Breast epithelium (tissue), 4 donors: ENCODE data around the gene MAST1. TPM values are rescaled to one million over a fixed set of nuclear protein-coding genes. Genes with fewer than 3 reads are reported as not detected.
A peak's percentile ranks its signal among the peaks of the same experiment; 100 is the strongest.

Experiments
- DNase-seq, 2 donors: peaks; one replicate each; pipeline ENCODE4 v3.0.0-alpha.2; 2019; ENCODE audit warnings: low spot score in 2 of 2
- H3K27ac ChIP-seq, 2 donors: fragments of 200-600 bp; sonication (generic) in 1 of 2; one replicate each; pipeline ENCODE4 v1.5.1; 2016 to 2019; ENCODE audit warnings: mild to moderate bottlenecking in 1 of 2
- H3K27me3 ChIP-seq, 2 donors: fragments of 200-600 bp; sonication (generic) in 1 of 2; one replicate each; pipeline versions ENCODE4 v1.5.1 to v1.6.0; 2017 to 2019; ENCODE audit warnings: control low read depth in 1 of 2, mild to moderate bottlenecking in 1 of 2
- H3K36me3 ChIP-seq: fragments of 200-600 bp; one replicate; pipeline ENCODE4 v1.5.1; 2019
- H3K4me1 ChIP-seq, 2 donors: fragments of 200-600 bp; sonication (generic); one replicate each; pipeline ENCODE4 v1.5.1; 2016 to 2019; ENCODE audit warnings: control low read depth in 1 of 2
- H3K4me3 ChIP-seq, 3 donors: fragments of 200-600 bp; sonication (generic); 1 replicate in 2 of 3; 2 replicates in 1 of 3; pipeline ENCODE4 v1.5.1; 2016 to 2019; ENCODE audit warnings: mild to moderate bottlenecking in 3 of 3, moderate library complexity in 2 of 3
- H3K9me3 ChIP-seq, 2 donors: fragments of 200-600 bp; sonication (generic) in 1 of 2; one replicate each; pipeline ENCODE4 v1.5.1; 2016 to 2019; ENCODE audit warnings: control low read depth in 1 of 2
- POLR2A ChIP-seq: fragments of 450-650 bp; IDR thresholded peaks from one replicate; pipeline ENCODE4 v1.6.1; 2016; ENCODE audit warnings: antibody characterized with exemption, mild to moderate bottlenecking, moderate library complexity
- POLR2AphosphoS5 ChIP-seq, 3 donors: sonication (generic); formaldehyde crosslinking; IDR thresholded peaks; one replicate each; pipeline ENCODE4 v1.6.1; 2017; ENCODE audit warnings: antibody characterized with exemption in 3 of 3
- intact Hi-C: fragments of 100-400 bp; cut with DNase I; formaldehyde crosslinking; loops from one replicate; pipeline ENCODE4 v1.15.1; 2023; ENCODE audit warnings: low total_unique reads
- total RNA-seq, 3 donors: library from RNA; depleted of rRNA; stranded (reverse); fragments of >200 nt; gene quantifications; one replicate each; pipeline ENCODE4 v1.1.0, GENCODE V29; 2016
- TF ChIP-seq, protein P1 (sequence below), 3 donors: fragments of 450-650 bp; IDR thresholded peaks; one replicate each; pipeline ENCODE4 v1.5.1; 2016 to 2017; ENCODE audit warnings: antibody characterized with exemption in 3 of 3, mild to moderate bottlenecking in 3 of 3, moderate library complexity in 3 of 3

The MAST1 gene
- total RNA-seq, 3 donors from 2014 or later: 0.88 TPM; not detected in 2

DNA sequence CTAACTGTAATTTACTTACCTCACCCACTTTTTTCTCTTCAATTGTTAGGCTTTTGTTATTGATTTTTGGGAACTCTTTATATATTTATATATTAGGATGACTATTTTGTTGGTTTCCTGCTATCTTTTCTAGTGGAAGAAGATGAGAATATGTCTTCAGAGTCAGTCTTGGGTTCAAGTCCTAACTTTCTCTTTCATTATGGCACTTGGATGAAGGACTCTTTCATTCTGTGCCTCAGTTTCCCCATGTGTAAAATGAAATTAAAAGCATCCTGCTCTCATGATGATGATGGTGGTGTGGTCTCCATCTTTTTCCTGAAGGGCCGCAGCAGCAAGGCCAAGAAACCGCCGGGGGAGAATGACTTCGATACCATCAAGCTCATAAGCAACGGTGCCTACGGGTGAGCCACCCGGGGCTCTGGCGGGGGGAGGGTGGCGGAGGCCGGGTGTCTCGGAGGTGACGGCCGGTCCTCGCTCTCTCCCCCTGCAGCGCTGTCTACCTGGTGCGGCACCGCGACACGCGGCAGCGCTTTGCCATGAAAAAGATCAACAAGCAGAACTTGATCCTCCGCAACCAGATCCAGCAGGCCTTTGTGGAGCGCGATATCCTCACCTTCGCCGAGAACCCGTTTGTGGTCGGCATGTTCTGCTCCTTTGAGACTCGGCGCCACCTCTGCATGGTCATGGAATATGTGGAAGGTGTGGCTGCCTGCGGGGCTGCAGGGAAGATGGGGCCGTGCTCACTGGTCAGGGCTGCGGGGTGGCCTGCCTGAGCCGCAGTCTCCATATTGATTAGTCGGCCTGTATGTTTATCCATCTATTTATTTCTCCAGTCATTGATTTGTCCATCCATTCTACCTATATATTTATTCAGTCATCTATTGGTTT, 20.0 kb downstream of the MAST1 start:
- no peaks in the 10 kb centered on the region for H3K4me1 ChIP-seq
- no peak overlapping the region for H3K4me3 ChIP-seq
- DNase-seq: no peak
- intact Hi-C loops: no loop called here
- no peaks in the 10 kb centered on the region for H3K9me3 ChIP-seq
- H3K27ac ChIP-seq: no peak overlapping the region
- no peaks in the 10 kb centered on the region for H3K36me3 ChIP-seq
- no peaks in the 10 kb centered on the region for H3K27me3 ChIP-seq
- no peak for TF ChIP-seq POLR2AphosphoS5 (IDR thresholded peaks at IDR 0.05)
- TF ChIP-seq, protein P1, sequence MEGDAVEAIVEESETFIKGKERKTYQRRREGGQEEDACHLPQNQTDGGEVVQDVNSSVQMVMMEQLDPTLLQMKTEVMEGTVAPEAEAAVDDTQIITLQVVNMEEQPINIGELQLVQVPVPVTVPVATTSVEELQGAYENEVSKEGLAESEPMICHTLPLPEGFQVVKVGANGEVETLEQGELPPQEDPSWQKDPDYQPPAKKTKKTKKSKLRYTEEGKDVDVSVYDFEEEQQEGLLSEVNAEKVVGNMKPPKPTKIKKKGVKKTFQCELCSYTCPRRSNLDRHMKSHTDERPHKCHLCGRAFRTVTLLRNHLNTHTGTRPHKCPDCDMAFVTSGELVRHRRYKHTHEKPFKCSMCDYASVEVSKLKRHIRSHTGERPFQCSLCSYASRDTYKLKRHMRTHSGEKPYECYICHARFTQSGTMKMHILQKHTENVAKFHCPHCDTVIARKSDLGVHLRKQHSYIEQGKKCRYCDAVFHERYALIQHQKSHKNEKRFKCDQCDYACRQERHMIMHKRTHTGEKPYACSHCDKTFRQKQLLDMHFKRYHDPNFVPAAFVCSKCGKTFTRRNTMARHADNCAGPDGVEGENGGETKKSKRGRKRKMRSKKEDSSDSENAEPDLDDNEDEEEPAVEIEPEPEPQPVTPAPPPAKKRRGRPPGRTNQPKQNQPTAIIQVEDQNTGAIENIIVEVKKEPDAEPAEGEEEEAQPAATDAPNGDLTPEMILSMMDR (IDR thresholded peaks at IDR 0.05): no peak
- TF ChIP-seq POLR2A: no peak

DNA sequence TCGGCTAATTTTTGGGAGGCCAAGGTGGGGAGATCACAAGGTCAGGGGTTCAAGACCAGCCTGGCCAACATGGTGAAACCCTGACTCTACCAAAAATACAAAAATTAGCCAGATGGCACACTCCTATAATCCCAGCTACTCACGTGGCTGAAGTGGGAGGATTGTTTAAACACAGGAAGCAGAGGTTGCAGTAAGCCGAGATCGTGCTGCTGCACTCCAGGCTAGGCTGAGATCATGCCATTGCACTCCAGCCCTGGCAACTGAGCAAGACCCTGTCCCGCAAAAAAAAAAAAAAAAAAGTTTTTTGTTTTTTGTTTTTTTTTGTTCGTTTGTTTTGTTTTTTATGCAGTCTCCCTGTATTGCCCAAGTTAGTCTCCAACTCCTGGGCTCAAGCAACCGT, 21.2 kb downstream of the MAST1 start:
- intact Hi-C loops: no loop called here
- no peak for TF ChIP-seq POLR2AphosphoS5 (IDR thresholded peaks at IDR 0.05)
- no peak for TF ChIP-seq POLR2A
- TF ChIP-seq, protein P1 (IDR thresholded peaks at IDR 0.05): no peak
- Histone ChIP-seq H3K27ac (no peak overlapping the region), H3K9me3 (no peaks in the 10 kb centered on the region), H3K4me3 (no peak overlapping the region), H3K4me1 (no peaks in the 10 kb centered on the region), H3K27me3 (no peaks in the 10 kb centered on the region), H3K36me3 (no peaks in the 10 kb centered on the region)
- no peak for DNase-seq

DNA sequence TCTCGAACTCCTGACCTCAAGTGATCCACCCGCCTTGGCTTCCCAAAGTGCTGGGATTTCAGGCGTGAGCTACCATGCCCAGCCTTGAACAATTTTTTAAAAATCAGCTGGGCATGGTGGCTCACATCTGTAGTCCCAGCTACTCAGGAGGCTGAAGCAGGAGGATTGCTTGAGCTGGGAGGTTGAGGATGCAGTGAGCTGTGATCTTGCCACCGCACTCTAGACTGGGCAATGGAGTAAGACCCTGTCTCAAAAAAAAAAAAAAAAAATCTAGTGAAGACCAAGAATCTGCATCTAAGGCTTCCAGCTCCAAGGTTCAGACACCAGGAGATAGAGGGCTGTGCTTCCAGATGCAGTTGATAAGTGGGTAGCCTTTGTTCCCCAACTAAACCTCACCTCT, 25.8 kb downstream of the MAST1 start:
- H3K36me3 ChIP-seq: no peaks in the 10 kb centered on the region
- H3K27ac ChIP-seq: no peak overlapping the region
- no peak overlapping the region for H3K4me3 ChIP-seq
- no peaks in the 10 kb centered on the region for H3K9me3 ChIP-seq
- TF ChIP-seq POLR2A (no peak), POLR2AphosphoS5 (IDR thresholded peaks at IDR 0.05) (no peak)
- TF ChIP-seq, protein P1 (IDR thresholded peaks at IDR 0.05): no peak
- H3K4me1 ChIP-seq: no peaks in the 10 kb centered on the region
- intact Hi-C loops: no loop called here
- DNase-seq: no peak
- no peaks in the 10 kb centered on the region for H3K27me3 ChIP-seq

DNA sequence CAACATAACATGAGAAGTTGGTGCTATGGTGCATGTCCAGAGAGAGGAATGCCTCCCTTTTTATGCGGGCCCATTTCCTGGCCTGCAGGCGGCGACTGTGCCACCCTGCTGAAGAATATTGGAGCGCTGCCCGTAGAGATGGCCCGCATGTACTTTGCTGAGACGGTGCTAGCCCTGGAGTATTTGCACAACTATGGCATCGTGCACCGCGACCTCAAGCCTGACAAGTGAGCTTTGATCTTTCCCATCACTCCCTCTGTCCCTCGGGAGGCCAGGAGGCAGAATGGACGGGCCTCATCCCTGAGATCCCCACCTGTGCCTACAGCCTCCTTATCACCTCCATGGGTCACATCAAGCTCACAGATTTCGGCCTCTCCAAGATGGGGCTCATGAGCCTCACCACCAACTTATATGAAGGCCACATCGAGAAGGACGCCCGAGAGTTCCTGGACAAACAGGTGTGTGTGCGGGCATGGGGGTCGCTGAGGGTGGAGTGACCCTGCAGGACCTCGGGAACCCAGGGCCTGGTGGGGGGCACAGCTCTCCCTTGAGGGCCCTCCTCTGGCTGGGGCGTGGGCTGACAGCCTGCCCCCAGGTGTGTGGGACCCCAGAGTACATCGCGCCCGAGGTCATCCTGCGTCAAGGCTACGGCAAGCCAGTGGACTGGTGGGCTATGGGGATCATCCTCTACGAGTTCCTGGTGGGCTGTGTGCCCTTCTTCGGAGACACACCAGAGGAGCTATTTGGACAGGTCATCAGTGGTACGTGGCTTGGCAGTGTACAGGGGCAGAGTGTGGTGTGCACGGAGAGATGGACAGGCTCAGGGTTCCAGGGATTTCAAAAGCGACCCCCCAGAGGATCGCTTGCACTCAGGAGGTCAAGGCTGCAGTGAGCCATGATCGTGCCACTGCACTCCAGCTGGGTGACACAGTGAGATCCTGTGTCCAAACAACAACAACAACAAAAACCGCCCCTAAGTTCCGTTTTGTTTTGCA, 26.7 kb downstream of the MAST1 start:
- TF ChIP-seq POLR2AphosphoS5 (IDR thresholded peaks at IDR 0.05): no peak
- TF ChIP-seq POLR2A: no peak
- TF ChIP-seq, protein P1 (IDR thresholded peaks at IDR 0.05): peak in 1 of 3 donors; percentile 25
- intact Hi-C loops: no loop called here

More for the DNA sequence above, 26.7 kb downstream of the MAST1 start:
- Histone ChIP-seq H3K36me3 (no peaks in the 10 kb centered on the region), H3K4me1 (no peaks in the 10 kb centered on the region), H3K4me3 (no peak overlapping the region), H3K27ac (no peak overlapping the region), H3K9me3 (no peaks in the 10 kb centered on the region), H3K27me3 (no peaks in the 10 kb centered on the region)
- DNase-seq: no peak
